GM23338 (cell line): ENCODE data around the gene TUBB1. TPM values are rescaled to one million over a fixed set of nuclear protein-coding genes. Genes with fewer than 3 reads are reported as not detected.

Source experiments
- ATAC-seq: fragments of 200-7000 bp; cut with Tn5 transposase; 3 replicates; pipeline ENCODE4 v1.9.1; 2020
- DNase-seq: peaks from one replicate; pipeline ENCODE4 v3.0.0-alpha.2; 2015; ENCODE audit warnings: low spot score
- H2AFZ ChIP-seq: fragments of 200-600 bp; sonication (generic); 2 replicates; pipeline ENCODE4 v1.8.0; 2016; ENCODE audit warnings: antibody characterized with exemption, mild to moderate bottlenecking, moderate library complexity
- H3F3A ChIP-seq: fragments of 200-600 bp; sonication (generic); replicated peaks from 2 replicates; pipeline ENCODE4 v1.8.0; 2017; ENCODE audit warnings: antibody characterized with exemption, mixed run types, low read depth
- H3K27ac ChIP-seq: fragments of 200-600 bp; sonication (generic); 2 replicates; pipeline ENCODE4 v1.6.1; 2016; ENCODE audit warnings: low read depth
- H3K27me3 ChIP-seq: fragments of 200-600 bp; sonication (generic); 2 replicates; pipeline ENCODE4 v1.8.0; 2016; ENCODE audit warnings: mild to moderate bottlenecking, mixed run types, moderate library complexity; ENCODE audit not compliant: insufficient read depth
- H3K36me3 ChIP-seq: fragments of 200-600 bp; sonication (generic); 2 replicates; pipeline ENCODE4 v1.8.0; 2016; ENCODE audit warnings: mild to moderate bottlenecking; ENCODE audit not compliant: insufficient read depth
- H3K4me1 ChIP-seq: fragments of 200-600 bp; sonication (generic); 2 replicates; pipeline ENCODE4 v1.8.0; 2016; ENCODE audit warnings: mild to moderate bottlenecking, moderate library complexity; ENCODE audit not compliant: insufficient read depth
- H3K4me2 ChIP-seq: fragments of 200-600 bp; sonication (generic); 2 replicates; pipeline ENCODE4 v1.7.1; 2017; ENCODE audit warnings: mixed run types
- H3K4me3 ChIP-seq: fragments of 200-600 bp; sonication (generic); 2 replicates; pipeline ENCODE4 v1.6.1; 2016; ENCODE audit warnings: mixed run types
- H3K79me2 ChIP-seq: fragments of 200-600 bp; sonication (generic); replicated peaks from 2 replicates; pipeline ENCODE4 v1.8.0; 2017; ENCODE audit warnings: mild to moderate bottlenecking; ENCODE audit not compliant: insufficient read depth
- H3K9me2 ChIP-seq: fragments of 200-600 bp; sonication (generic); 2 replicates; pipeline ENCODE4 v1.8.0; 2017; ENCODE audit not compliant: insufficient read depth
- H4K20me1 ChIP-seq: fragments of 200-600 bp; sonication (generic); replicated peaks from 2 replicates; pipeline ENCODE4 v1.8.0; 2017; ENCODE audit warnings: mild to moderate bottlenecking; ENCODE audit not compliant: insufficient read depth
- H3K27ac Mint-ChIP-seq: 2 replicates; pipeline ENCODE4 v1.8.0; 2020; ENCODE audit warnings: inconsistent platforms, mild to moderate bottlenecking, moderate library complexity, mixed read lengths
- H3K27me3 Mint-ChIP-seq: 3 replicates; pipeline ENCODE4 v1.8.0; 2022; ENCODE audit warnings: low read depth, mild to moderate bottlenecking, moderate library complexity, mixed read lengths, inconsistent platforms; ENCODE audit not compliant: insufficient read depth, poor library complexity
- H3K36me3 Mint-ChIP-seq: 3 replicates; pipeline ENCODE4 v1.8.0; 2021; ENCODE audit warnings: low read depth, mild to moderate bottlenecking, inconsistent platforms, moderate library complexity, mixed read lengths
- H3K4me1 Mint-ChIP-seq: 3 replicates; pipeline ENCODE4 v1.8.0; 2020; ENCODE audit warnings: mild to moderate bottlenecking, inconsistent platforms, mixed read lengths
- H3K4me3 Mint-ChIP-seq: 3 replicates; pipeline ENCODE4 v1.8.0; 2021; ENCODE audit warnings: moderate library complexity, mild to moderate bottlenecking, inconsistent platforms, mixed read lengths
- H3K9me3 Mint-ChIP-seq: 3 replicates; pipeline ENCODE4 v1.8.0; 2020; ENCODE audit warnings: moderate library complexity, mild to moderate bottlenecking, inconsistent platforms, mixed read lengths
- CREB1 ChIP-seq: fragments of 250-450 bp; sonication (Bioruptor Pico); IDR thresholded peaks from 2 replicates; pipeline ENCODE4 v1.5.0; 2020; ENCODE audit warnings: low read depth, mild to moderate bottlenecking, moderate library complexity
- ETS1 ChIP-seq: IDR thresholded peaks from 2 replicates; pipeline ENCODE4 v1.6.1; 2016; ENCODE audit warnings: antibody characterized with exemption
- EZH2 ChIP-seq: fragments of 200-600 bp; sonication (generic); IDR thresholded peaks from one replicate; pipeline ENCODE4 v1.8.0; 2017; ENCODE audit warnings: antibody characterized with exemption, mild to moderate bottlenecking, low read depth; ENCODE audit not compliant: unreplicated experiment
- EZH2phosphoT487 ChIP-seq: fragments of 200-600 bp; sonication (generic); IDR thresholded peaks from one replicate; pipeline ENCODE4 v1.8.1; 2018; ENCODE audit warnings: antibody characterized with exemption; ENCODE audit not compliant: unreplicated experiment
- JUNB ChIP-seq: IDR thresholded peaks from one replicate; pipeline ENCODE4 v1.6.1; 2016; ENCODE audit warnings: antibody characterized with exemption; ENCODE audit not compliant: unreplicated experiment
- POLR2AphosphoS5 ChIP-seq: IDR thresholded peaks from 2 replicates; pipeline ENCODE4 v1.6.1; 2016; ENCODE audit warnings: antibody characterized with exemption, low read depth
- STAT1 ChIP-seq: IDR thresholded peaks from one replicate; pipeline ENCODE4 v1.6.1; 2016; ENCODE audit warnings: antibody characterized with exemption; ENCODE audit not compliant: unreplicated experiment
- ZNF114 ChIP-seq: fragments of 250-450 bp; sonication (Bioruptor Pico); IDR thresholded peaks from 2 replicates; pipeline ENCODE4 v1.5.0; 2020; ENCODE audit warnings: mild to moderate bottlenecking, moderate library complexity
- ZNF331 ChIP-seq: fragments of 250-450 bp; sonication (Bioruptor Pico); IDR thresholded peaks from 2 replicates; pipeline ENCODE4 v1.5.0; 2020; ENCODE audit warnings: low read depth, mild to moderate bottlenecking, moderate library complexity
- polyA plus RNA-seq: library from polyadenylated mRNA; unstranded; fragments of >200 nt; fragmentation: Nextera tagmentation; extraction: Ambion mirVana; gene quantifications from 2 replicates; pipeline ENCODE4 v1.2.1, GENCODE V29; 2016
- total RNA-seq: library from RNA; depleted of rRNA; stranded (reverse); fragments of >200 nt; shearing (Covaris generic); gene quantifications from 2 replicates; pipeline ENCODE4 v1.2.3, GENCODE V29; 2014
- TF ChIP-seq, protein P1 (sequence below), 2 experiments: fragments of 200-600 bp in 1 of 2; sonication (generic) in 1 of 2; conservative IDR thresholded peaks; 2 replicates each; pipeline versions ENCODE4 v1.5.1 to v1.6.1; 2016 to 2017; ENCODE audit warnings: antibody characterized with exemption in 2 of 2, low read depth in 2 of 2, mild to moderate bottlenecking in 2 of 2, moderate library complexity in 1 of 2
- TF ChIP-seq, protein P2 (sequence below): fragments of 250-450 bp; sonication (Bioruptor Pico); IDR thresholded peaks from 2 replicates; pipeline ENCODE4 v1.5.0; 2020; ENCODE audit warnings: mild to moderate bottlenecking, moderate library complexity
- TF ChIP-seq, protein P3 (sequence below): IDR thresholded peaks from one replicate; pipeline ENCODE4 v1.6.1; 2018; ENCODE audit warnings: antibody characterized with exemption; ENCODE audit not compliant: unreplicated experiment

Gene TUBB1
- total and polyA plus RNA-seq, 2 experiments from 2014 or later, result not detected

DNA sequence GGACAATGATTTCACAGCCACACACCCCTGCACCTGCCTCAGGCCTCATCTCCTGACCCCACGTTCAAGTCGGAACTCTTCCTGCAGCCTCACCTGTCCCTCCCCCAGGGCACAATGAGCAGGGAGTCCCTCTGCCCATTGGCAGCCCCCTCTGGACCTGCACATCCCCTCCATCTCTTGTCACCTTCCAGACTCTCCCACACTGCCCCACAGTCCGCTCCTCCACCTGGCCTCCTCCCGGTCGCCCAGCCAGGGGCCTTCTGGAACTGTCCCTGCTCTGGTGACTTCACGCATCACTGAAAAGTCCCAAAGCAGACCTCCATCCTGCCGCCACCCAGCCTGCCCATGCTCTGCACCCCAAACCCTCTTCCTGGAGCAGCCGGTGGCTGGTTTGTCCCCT, 16.8 kb upstream of the TUBB1 start:
- ATAC-seq, result no peak
- Mint-ChIP-seq H3K4me3 (no peak overlapping the region), H3K9me3 (no peaks in the 10 kb centered on the region), H3K4me1 (peaks cover 13% of the 10 kb centered on the region), H3K36me3 (peaks cover 6% of the 10 kb centered on the region), H3K27me3 (peaks cover 15% of the 10 kb centered on the region), H3K27ac (no peak overlapping the region)
- Histone ChIP-seq H3K36me3 (no peaks in the 10 kb centered on the region), H3K27me3 (no peaks in the 10 kb centered on the region), H4K20me1 (0 out of 2 replicates have a peak, but pooled peaks cover 5% of the 10 kb centered on the region), H3K4me2 (no peak overlapping the region), H3K9me2 (no peaks in the 10 kb centered on the region), H2AFZ (no peak overlapping the region), H3K79me2 (no peaks in the 10 kb centered on the region), H3K4me1 (no peaks in the 10 kb centered on the region; the same call in 1 of the 2 replicates), H3K27ac (no peak overlapping the region), H3F3A (peaks cover 4% of the 10 kb centered on the region; the same call in 1 of the 2 replicates), H3K4me3 (no peak overlapping the region)
- TF ChIP-seq, protein P1, sequence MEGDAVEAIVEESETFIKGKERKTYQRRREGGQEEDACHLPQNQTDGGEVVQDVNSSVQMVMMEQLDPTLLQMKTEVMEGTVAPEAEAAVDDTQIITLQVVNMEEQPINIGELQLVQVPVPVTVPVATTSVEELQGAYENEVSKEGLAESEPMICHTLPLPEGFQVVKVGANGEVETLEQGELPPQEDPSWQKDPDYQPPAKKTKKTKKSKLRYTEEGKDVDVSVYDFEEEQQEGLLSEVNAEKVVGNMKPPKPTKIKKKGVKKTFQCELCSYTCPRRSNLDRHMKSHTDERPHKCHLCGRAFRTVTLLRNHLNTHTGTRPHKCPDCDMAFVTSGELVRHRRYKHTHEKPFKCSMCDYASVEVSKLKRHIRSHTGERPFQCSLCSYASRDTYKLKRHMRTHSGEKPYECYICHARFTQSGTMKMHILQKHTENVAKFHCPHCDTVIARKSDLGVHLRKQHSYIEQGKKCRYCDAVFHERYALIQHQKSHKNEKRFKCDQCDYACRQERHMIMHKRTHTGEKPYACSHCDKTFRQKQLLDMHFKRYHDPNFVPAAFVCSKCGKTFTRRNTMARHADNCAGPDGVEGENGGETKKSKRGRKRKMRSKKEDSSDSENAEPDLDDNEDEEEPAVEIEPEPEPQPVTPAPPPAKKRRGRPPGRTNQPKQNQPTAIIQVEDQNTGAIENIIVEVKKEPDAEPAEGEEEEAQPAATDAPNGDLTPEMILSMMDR (conservative IDR thresholded peaks at IDR 0.05; ENCODE audit: low read depth in 2 of 2), result no peak
- TF ChIP-seq, protein P2, sequence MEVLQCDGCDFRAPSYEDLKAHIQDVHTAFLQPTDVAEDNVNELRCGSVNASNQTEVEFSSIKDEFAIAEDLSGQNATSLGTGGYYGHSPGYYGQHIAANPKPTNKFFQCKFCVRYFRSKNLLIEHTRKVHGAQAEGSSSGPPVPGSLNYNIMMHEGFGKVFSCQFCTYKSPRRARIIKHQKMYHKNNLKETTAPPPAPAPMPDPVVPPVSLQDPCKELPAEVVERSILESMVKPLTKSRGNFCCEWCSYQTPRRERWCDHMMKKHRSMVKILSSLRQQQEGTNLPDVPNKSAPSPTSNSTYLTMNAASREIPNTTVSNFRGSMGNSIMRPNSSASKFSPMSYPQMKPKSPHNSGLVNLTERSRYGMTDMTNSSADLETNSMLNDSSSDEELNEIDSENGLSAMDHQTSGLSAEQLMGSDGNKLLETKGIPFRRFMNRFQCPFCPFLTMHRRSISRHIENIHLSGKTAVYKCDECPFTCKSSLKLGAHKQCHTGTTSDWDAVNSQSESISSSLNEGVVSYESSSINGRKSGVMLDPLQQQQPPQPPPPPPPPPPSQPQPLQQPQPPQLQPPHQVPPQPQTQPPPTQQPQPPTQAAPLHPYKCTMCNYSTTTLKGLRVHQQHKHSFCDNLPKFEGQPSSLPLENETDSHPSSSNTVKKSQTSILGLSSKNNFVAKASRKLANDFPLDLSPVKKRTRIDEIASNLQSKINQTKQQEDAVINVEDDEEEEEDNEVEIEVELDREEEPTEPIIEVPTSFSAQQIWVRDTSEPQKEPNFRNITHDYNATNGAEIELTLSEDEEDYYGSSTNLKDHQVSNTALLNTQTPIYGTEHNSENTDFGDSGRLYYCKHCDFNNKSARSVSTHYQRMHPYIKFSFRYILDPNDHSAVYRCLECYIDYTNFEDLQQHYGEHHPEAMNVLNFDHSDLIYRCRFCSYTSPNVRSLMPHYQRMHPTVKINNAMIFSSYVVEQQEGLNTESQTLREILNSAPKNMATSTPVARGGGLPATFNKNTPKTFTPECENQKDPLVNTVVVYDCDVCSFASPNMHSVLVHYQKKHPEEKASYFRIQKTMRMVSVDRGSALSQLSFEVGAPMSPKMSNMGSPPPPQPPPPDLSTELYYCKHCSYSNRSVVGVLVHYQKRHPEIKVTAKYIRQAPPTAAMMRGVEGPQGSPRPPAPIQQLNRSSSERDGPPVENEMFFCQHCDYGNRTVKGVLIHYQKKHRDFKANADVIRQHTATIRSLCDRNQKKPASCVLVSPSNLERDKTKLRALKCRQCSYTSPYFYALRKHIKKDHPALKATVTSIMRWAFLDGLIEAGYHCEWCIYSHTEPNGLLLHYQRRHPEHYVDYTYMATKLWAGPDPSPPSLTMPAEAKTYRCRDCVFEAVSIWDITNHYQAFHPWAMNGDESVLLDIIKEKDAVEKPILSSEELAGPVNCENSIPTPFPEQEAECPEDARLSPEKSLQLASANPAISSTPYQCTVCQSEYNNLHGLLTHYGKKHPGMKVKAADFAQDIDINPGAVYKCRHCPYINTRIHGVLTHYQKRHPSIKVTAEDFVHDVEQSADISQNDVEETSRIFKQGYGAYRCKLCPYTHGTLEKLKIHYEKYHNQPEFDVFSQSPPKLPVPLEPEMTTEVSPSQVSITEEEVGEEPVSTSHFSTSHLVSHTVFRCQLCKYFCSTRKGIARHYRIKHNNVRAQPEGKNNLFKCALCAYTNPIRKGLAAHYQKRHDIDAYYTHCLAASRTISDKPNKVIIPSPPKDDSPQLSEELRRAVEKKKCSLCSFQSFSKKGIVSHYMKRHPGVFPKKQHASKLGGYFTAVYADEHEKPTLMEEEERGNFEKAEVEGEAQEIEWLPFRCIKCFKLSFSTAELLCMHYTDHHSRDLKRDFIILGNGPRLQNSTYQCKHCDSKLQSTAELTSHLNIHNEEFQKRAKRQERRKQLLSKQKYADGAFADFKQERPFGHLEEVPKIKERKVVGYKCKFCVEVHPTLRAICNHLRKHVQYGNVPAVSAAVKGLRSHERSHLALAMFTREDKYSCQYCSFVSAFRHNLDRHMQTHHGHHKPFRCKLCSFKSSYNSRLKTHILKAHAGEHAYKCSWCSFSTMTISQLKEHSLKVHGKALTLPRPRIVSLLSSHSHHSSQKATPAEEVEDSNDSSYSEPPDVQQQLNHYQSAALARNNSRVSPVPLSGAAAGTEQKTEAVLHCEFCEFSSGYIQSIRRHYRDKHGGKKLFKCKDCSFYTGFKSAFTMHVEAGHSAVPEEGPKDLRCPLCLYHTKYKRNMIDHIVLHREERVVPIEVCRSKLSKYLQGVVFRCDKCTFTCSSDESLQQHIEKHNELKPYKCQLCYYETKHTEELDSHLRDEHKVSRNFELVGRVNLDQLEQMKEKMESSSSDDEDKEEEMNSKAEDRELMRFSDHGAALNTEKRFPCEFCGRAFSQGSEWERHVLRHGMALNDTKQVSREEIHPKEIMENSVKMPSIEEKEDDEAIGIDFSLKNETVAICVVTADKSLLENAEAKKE (CRISPR knock-in tag), result no peak
- TF ChIP-seq ETS1 (no peak), CREB1 (CRISPR knock-in tag) (no peak), ZNF114 (CRISPR knock-in tag) (no peak), EZH2phosphoT487 (no peak), ZNF331 (no peak), STAT1 (no peak), POLR2AphosphoS5 (no peak), JUNB (no peak), EZH2 (no peak)
- TF ChIP-seq, protein P3, sequence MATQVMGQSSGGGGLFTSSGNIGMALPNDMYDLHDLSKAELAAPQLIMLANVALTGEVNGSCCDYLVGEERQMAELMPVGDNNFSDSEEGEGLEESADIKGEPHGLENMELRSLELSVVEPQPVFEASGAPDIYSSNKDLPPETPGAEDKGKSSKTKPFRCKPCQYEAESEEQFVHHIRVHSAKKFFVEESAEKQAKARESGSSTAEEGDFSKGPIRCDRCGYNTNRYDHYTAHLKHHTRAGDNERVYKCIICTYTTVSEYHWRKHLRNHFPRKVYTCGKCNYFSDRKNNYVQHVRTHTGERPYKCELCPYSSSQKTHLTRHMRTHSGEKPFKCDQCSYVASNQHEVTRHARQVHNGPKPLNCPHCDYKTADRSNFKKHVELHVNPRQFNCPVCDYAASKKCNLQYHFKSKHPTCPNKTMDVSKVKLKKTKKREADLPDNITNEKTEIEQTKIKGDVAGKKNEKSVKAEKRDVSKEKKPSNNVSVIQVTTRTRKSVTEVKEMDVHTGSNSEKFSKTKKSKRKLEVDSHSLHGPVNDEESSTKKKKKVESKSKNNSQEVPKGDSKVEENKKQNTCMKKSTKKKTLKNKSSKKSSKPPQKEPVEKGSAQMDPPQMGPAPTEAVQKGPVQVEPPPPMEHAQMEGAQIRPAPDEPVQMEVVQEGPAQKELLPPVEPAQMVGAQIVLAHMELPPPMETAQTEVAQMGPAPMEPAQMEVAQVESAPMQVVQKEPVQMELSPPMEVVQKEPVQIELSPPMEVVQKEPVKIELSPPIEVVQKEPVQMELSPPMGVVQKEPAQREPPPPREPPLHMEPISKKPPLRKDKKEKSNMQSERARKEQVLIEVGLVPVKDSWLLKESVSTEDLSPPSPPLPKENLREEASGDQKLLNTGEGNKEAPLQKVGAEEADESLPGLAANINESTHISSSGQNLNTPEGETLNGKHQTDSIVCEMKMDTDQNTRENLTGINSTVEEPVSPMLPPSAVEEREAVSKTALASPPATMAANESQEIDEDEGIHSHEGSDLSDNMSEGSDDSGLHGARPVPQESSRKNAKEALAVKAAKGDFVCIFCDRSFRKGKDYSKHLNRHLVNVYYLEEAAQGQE, result no peak
- no peak for DNase-seq
